Activated naive CD8-positive, alpha-beta T cell treated with anti-CD3 and anti-CD28 coated beads, Interleukin-2, amount 10 ng/mL, durations not matched to agents 7 days and 5 days (primary cell): ENCODE measurements around the gene BACH2. TPM values are rescaled to one million over a fixed set of nuclear protein-coding genes. Genes with fewer than 3 reads are reported as not detected.
"Not testable (repeated sequence)": the region's sequence is repeated elsewhere in the genome, so short reads cannot be mapped to it uniquely, and the experiment has no call there.

Experiments used
- ATAC-seq: fragments of 150-1000 bp; cut with Tn5 transposase; one replicate; pipeline ENCODE4 v1.10.0; 2021; ENCODE audit warnings: low read depth, moderate library complexity
- POLR2A ChIA-PET: fragments of 350-600 bp; sonication (Branson Sonifier 250); formaldehyde crosslinking; loops from one replicate; lab custom pipeline; 2021; ENCODE audit warnings: antibody characterized with exemption; lab: Charles Lee
- DNase-seq: peaks from one replicate; pipeline ENCODE4 v3.0.0; 2021
- H3K27ac Mint-ChIP-seq: one replicate; pipeline ENCODE4 v1.8.0; 2022; ENCODE audit warnings: mild to moderate bottlenecking, mixed read lengths
- H3K27me3 Mint-ChIP-seq: one replicate; pipeline ENCODE4 v1.8.0; 2022; ENCODE audit warnings: mild to moderate bottlenecking, moderate library complexity, mixed read lengths
- H3K36me3 Mint-ChIP-seq: one replicate; pipeline ENCODE4 v1.8.0; 2021; ENCODE audit warnings: mild to moderate bottlenecking, mixed read lengths
- H3K4me1 Mint-ChIP-seq: one replicate; pipeline ENCODE4 v1.8.0; 2021; ENCODE audit warnings: mixed read lengths
- H3K4me3 Mint-ChIP-seq: one replicate; pipeline ENCODE4 v1.8.0; 2022; ENCODE audit warnings: mild to moderate bottlenecking, moderate library complexity, mixed read lengths
- H3K9me3 Mint-ChIP-seq: one replicate; pipeline ENCODE4 v1.8.0; 2021; ENCODE audit warnings: mixed read lengths
- total RNA-seq, 2 experiments: library from RNA; stranded (reverse); gene quantifications; one replicate each; pipeline ENCODE4 v1.2.3, GENCODE V29; 2021

The BACH2 gene
- total RNA-seq, 2 experiments from 2014 or later: 61.7 to 65.8 TPM

GRCh38 chr6:90139272-90139817 lies 157.3 kb downstream of the BACH2 start:
- Mint-ChIP-seq H3K27me3 (no peaks in the 10 kb centered on the region), H3K36me3 (peaks cover 23% of the 10 kb centered on the region), H3K4me3 (no peak overlapping the region), H3K4me1 (peaks cover 39% of the 10 kb centered on the region), H3K27ac (no peak overlapping the region), H3K9me3 (no peaks in the 10 kb centered on the region)
- no peak for DNase-seq
- ATAC-seq: no peak
- POLR2A ChIA-PET: no interaction called here

- Mint-ChIP-seq H3K4me3 (no peak overlapping the region), H3K4me1 (peaks cover 47% of the 10 kb centered on the region), H3K27ac (peak overlapping the region; percentile 51), H3K36me3 (peaks cover 22% of the 10 kb centered on the region), H3K27me3 (no peaks in the 10 kb centered on the region), H3K9me3 (no peaks in the 10 kb centered on the region)
- DNase-seq (no peak), ATAC-seq (peak; percentile 39)
- POLR2A ChIA-PET: interaction anchor here (0.8 kb wide), 1 partner anchor 54 kb away, joined by 3 read pairs; no protein-coding TSS in a partner anchor
Observed at GRCh38 chr6:90136837-90137568, 159.6 kb downstream of the BACH2 start.

GRCh38 chr6:90136176-90136575 lies 160.5 kb downstream of the BACH2 start:
- Mint-ChIP-seq H3K4me1 (peaks cover 50% of the 10 kb centered on the region), H3K4me3 (no peak overlapping the region), H3K27ac (peak overlapping the region; percentile 69)

GRCh38 chr6:90135667-90136066 lies 161.0 kb downstream of the BACH2 start:
- Mint-ChIP-seq H3K4me1 (peaks cover 52% of the 10 kb centered on the region), H3K9me3 (no peaks in the 10 kb centered on the region), H3K27me3 (no peaks in the 10 kb centered on the region), H3K27ac (peak overlapping the region; percentile 69), H3K4me3 (no peak overlapping the region), H3K36me3 (peaks cover 24% of the 10 kb centered on the region)
- POLR2A ChIA-PET: no interaction called here
- DNase-seq (no peak), ATAC-seq (no peak)

More at GRCh38 chr6:90136176-90136575, 160.5 kb downstream of the BACH2 start:
- DNase-seq (no peak), ATAC-seq (no peak)
- Mint-ChIP-seq H3K9me3 (no peaks in the 10 kb centered on the region), H3K36me3 (peaks cover 21% of the 10 kb centered on the region), H3K27me3 (no peaks in the 10 kb centered on the region)
- POLR2A ChIA-PET: no interaction called here

GRCh38 chr6:90133664-90134063 lies 163.0 kb downstream of the BACH2 start:
- H3K9me3 Mint-ChIP-seq, ATAC-seq, POLR2A ChIA-PET, H3K27me3 Mint-ChIP-seq, H3K27ac Mint-ChIP-seq, DNase-seq, H3K4me3 Mint-ChIP-seq: not testable (repeated sequence)
- Mint-ChIP-seq H3K36me3 (peaks cover 18% of the 10 kb centered on the region), H3K4me1 (peaks cover 52% of the 10 kb centered on the region)

DNA sequence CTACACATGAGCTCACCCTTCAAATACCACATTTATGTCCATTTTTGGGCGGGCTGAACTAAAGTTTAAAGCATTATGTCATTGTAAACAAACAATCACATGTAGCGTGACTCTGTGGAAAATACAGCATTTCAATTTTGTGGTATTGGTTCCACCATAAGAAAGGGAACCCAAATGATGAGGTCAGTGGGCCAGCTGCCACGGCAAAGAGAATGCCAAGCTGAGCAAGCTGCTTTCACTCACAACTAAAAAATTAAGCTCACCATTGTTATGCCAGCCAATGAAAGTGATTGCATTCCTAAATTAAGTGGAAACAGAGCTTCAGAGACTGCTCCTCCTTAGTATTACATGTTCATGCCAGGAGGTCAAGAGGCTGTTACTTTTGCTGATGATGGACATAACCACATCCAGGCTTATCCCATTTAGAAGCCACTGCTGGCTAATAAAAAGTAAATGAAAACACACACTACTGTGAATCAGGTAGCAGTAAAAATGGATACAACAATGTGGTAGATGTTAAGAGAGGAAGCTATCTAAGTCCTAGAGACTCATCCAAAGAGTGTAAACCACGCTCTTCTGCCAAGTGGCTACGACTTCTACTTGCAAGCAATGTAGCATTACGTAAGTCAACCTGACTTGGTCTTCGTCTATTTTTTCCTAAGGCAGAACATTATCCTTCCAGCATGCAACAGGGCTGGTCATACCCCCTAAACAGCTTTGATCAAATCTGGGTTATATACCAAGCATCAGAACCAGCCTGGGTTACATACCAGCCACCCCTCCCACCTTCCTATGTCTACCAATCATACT lies 164.8 kb downstream of the BACH2 start:
- peaks cover 18% of the 10 kb centered on the region for H3K36me3 Mint-ChIP-seq
- peak overlapping the region; percentile 15 for H3K27ac Mint-ChIP-seq
- DNase-seq: no peak
- H3K4me3 Mint-ChIP-seq: no peak overlapping the region
- no peaks in the 10 kb centered on the region for H3K9me3 Mint-ChIP-seq
- peaks cover 52% of the 10 kb centered on the region for H3K4me1 Mint-ChIP-seq
- no peaks in the 10 kb centered on the region for H3K27me3 Mint-ChIP-seq
- POLR2A ChIA-PET: interaction anchor here (0.6 kb wide), 1 partner anchor 87 kb away, joined by 3 read pairs; no protein-coding TSS in a partner anchor
- peak; percentile 11 for ATAC-seq

- Mint-ChIP-seq H3K27ac (no peak overlapping the region), H3K4me1 (peaks cover 55% of the 10 kb centered on the region), H3K4me3 (no peak overlapping the region), H3K36me3 (peaks cover 22% of the 10 kb centered on the region), H3K9me3 (no peaks in the 10 kb centered on the region), H3K27me3 (no peaks in the 10 kb centered on the region)
- POLR2A ChIA-PET: no interaction called here
- DNase-seq (no peak), ATAC-seq (no peak)
Observed at GRCh38 chr6:90131125-90131524, 165.5 kb downstream of the BACH2 start.

- H3K27me3 Mint-ChIP-seq, H3K4me3 Mint-ChIP-seq, POLR2A ChIA-PET, ATAC-seq, DNase-seq, H3K27ac Mint-ChIP-seq, H3K9me3 Mint-ChIP-seq: not testable (repeated sequence)
- Mint-ChIP-seq H3K36me3 (peaks cover 15% of the 10 kb centered on the region), H3K4me1 (peaks cover 56% of the 10 kb centered on the region)
Observed at GRCh38 chr6:90128687-90129086, 168.0 kb downstream of the BACH2 start.

GRCh38 chr6:90127595-90127994 lies 169.0 kb downstream of the BACH2 start:
- H3K27me3 Mint-ChIP-seq: no peaks in the 10 kb centered on the region
- POLR2A ChIA-PET: interaction anchor here (0.8 kb wide), 2 partner anchors 22 to 48 kb away, joined by 3 to 4 read pairs; no protein-coding TSS in a partner anchor
- ATAC-seq: peak; percentile 45
- DNase-seq: no peak
- no peaks in the 10 kb centered on the region for H3K9me3 Mint-ChIP-seq
- H3K36me3 Mint-ChIP-seq: peaks cover 21% of the 10 kb centered on the region
- H3K4me3 Mint-ChIP-seq: peak overlapping the region; percentile 78
- peak overlapping the region; percentile 88 for H3K27ac Mint-ChIP-seq
- peaks cover 57% of the 10 kb centered on the region for H3K4me1 Mint-ChIP-seq

GRCh38 chr6:90126839-90127238 lies 169.8 kb downstream of the BACH2 start:
- Mint-ChIP-seq H3K27ac (peak overlapping the region; percentile 88), H3K9me3 (no peaks in the 10 kb centered on the region), H3K4me1 (peaks cover 57% of the 10 kb centered on the region), H3K27me3 (no peaks in the 10 kb centered on the region), H3K36me3 (peaks cover 23% of the 10 kb centered on the region), H3K4me3 (peak overlapping the region; percentile 78)
- ATAC-seq (peak; percentile 46), DNase-seq (no peak)
- POLR2A ChIA-PET: interaction anchor here (0.7 to 0.8 kb wide), 2 partner anchors 21 to 52 kb away, joined by 3 to 4 read pairs; no protein-coding TSS in a partner anchor

DNA sequence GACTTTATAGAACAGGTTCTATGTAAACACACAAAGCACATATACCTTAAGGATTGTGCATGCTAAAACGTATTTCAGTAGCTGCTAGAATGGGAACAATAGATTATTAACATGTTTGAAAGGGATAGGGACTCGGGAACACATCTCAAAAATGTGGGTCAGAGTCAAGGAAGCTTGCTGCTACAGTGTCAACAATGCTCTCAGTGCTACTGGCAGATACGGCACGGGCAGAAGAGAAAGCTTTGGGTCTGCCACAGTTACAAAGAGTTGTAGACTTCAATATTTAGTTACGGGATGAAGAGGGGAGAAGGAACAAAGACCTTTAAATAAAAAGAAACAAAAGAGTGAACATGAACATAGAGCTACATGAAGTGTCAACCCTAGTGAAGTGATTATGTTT lies 170.5 kb downstream of the BACH2 start:
- peaks cover 57% of the 10 kb centered on the region for H3K4me1 Mint-ChIP-seq
- peak; percentile 20 for ATAC-seq
- peaks cover 24% of the 10 kb centered on the region for H3K36me3 Mint-ChIP-seq
- H3K9me3 Mint-ChIP-seq: no peaks in the 10 kb centered on the region
- H3K27me3 Mint-ChIP-seq: no peaks in the 10 kb centered on the region
- peak overlapping the region; percentile 78 for H3K4me3 Mint-ChIP-seq
- DNase-seq: no peak
- peak overlapping the region; percentile 88 for H3K27ac Mint-ChIP-seq
- POLR2A ChIA-PET: interaction anchor here (0.7 kb wide), 1 partner anchor 52 kb away, joined by 3 read pairs; no protein-coding TSS in a partner anchor

- POLR2A ChIA-PET: interaction anchor here (1.3 kb wide), 1 partner anchor 16 kb away, joined by 3 read pairs; no protein-coding TSS in a partner anchor
- Mint-ChIP-seq H3K4me1 (peaks cover 55% of the 10 kb centered on the region), H3K4me3 (no peak overlapping the region)
Observed at GRCh38 chr6:90124874-90125510, 171.7 kb downstream of the BACH2 start.

More at GRCh38 chr6:90124874-90125510, 171.7 kb downstream of the BACH2 start:
- Mint-ChIP-seq H3K9me3 (no peaks in the 10 kb centered on the region), H3K36me3 (peaks cover 23% of the 10 kb centered on the region), H3K27ac (no peak overlapping the region), H3K27me3 (no peaks in the 10 kb centered on the region)
- no peak for ATAC-seq
- no peak for DNase-seq
